ENCODE data around the gene WHRN.

The WHRN gene

GRCh38 chr9:114472765-114473446, 32.4 kb downstream of the WHRN start:
- TF ChIP-seq CTCF (IDR thresholded peaks at IDR 0.05; ENCODE audit: borderline replicate concordance, insufficient read depth, low read depth, low read length): no peak
- H3K4me3 ChIP-seq (ENCODE audit: low read depth, low read length): no peak overlapping the region

- TF ChIP-seq CTCF (IDR thresholded peaks at IDR 0.05; ENCODE audit: borderline replicate concordance, insufficient read depth, low read depth, low read length): no peak
- no peak overlapping the region for H3K4me3 ChIP-seq (ENCODE audit: low read depth, low read length)
Measured at GRCh38 chr9:114471157-114471556, 34.1 kb downstream of the WHRN start.

DNA sequence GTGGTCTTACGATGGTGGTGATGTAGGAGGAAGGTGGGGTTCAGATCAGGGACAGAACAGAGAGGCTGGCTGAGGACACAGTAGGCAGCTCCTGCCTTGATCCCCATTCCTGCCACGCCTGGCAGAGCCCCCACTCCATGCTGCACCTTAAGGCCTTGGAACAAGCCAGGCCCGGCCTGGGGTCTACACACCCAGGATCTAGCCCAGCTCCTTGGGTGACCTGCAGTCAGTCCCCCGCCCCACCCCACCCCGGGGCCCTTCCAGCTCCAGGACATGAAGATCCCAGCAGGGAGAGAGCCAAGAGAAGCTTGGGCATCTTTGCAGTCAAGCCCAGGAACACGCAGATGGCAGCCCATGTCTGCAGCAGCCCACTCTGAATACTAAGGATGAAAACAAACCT, 34.7 kb downstream of the WHRN start:
- no peak overlapping the region for H3K4me3 ChIP-seq (ENCODE audit: low read depth, low read length)
- no peak for TF ChIP-seq CTCF (IDR thresholded peaks at IDR 0.05; ENCODE audit: borderline replicate concordance, insufficient read depth, low read depth, low read length)

DNA sequence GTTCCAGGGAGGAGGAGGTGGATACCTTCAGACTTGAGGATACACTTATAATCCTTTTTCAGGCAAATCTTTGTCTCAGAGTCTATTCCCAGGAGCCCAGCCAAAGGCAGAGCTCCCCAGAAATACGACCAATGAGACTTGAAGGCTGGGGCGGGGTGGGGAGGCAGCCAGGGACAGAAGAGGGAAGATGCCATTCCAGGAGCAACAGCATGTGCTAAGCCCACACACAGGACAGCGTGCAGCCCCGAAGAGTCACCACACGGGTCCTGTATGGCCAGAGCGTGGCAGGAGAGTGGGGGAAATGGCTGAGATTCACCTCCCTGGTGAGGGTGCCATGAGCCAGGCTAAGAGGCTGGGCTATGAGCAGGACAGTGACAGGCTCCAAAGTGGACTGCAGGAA, 35.2 kb downstream of the WHRN start:
- H3K4me3 ChIP-seq (ENCODE audit: low read depth, low read length): no peak overlapping the region
- no peak for TF ChIP-seq CTCF (IDR thresholded peaks at IDR 0.05; ENCODE audit: borderline replicate concordance, insufficient read depth, low read depth, low read length)

- no peak for TF ChIP-seq CTCF (IDR thresholded peaks at IDR 0.05; ENCODE audit: borderline replicate concordance, insufficient read depth, low read depth, low read length)
- no peak overlapping the region for H3K4me3 ChIP-seq (ENCODE audit: low read depth, low read length)
Measured at GRCh38 chr9:114469091-114469853, 36.0 kb downstream of the WHRN start.

- no peak for TF ChIP-seq CTCF (IDR thresholded peaks at IDR 0.05; ENCODE audit: borderline replicate concordance, insufficient read depth, low read depth, low read length)
- no peak overlapping the region for H3K4me3 ChIP-seq (ENCODE audit: low read depth, low read length)
Measured at GRCh38 chr9:114467910-114468309, 37.4 kb downstream of the WHRN start.
